HCT116 (cell line): ENCODE results near the gene ACACA. TPM values are rescaled to one million over a fixed set of nuclear protein-coding genes. Genes with fewer than 3 reads are reported as not detected.

ENCODE experiments used
- ATAC-seq: fragments of 200-7000 bp; cut with Tn5 transposase; 2 replicates; pipeline ENCODE4 v1.9.1; 2020; ENCODE audit warnings: mild to moderate bottlenecking, moderate library complexity
- BruUV-seq: library from RNA; stranded (reverse); fragments of 400-500 nt; replicated peaks from 2 replicates; lab custom pipeline; 2021; lab: Mats Ljungman, UMichigan
- CTCF ChIA-PET: fragments of 300-600 bp; sonication (Branson Sonifier 250); formaldehyde crosslinking; loops from one replicate; lab custom pipeline; 2021; ENCODE audit warnings: antibody characterized with exemption; lab: Charles Lee
- POLR2A ChIA-PET: fragments of 300-600, 350-600 bp; sonication (Branson Sonifier 250); formaldehyde crosslinking; loops from one replicate; lab custom pipeline; 2021; ENCODE audit warnings: antibody characterized with exemption; lab: Charles Lee
- RAD21 ChIA-PET, 2 experiments: fragments of 300-600 bp; sonication (Branson Sonifier 250); formaldehyde crosslinking; loops; one replicate each; lab custom pipeline; 2023; ENCODE audit warnings: low total read pairs in 2 of 2; ENCODE audit not compliant: uncharacterized antibody in 2 of 2, unreplicated experiment in 2 of 2, low non-redundant PET in 1 of 2; lab: Charles Lee
- DNase-seq: peaks from one replicate; pipeline ENCODE4 v3.0.0-alpha.2; 2010; ENCODE audit warnings: low read depth, low spot score
- H2AFZ ChIP-seq: fragments of 200-600 bp; shearing (Covaris generic), sonication (generic); 2 replicates; pipeline ENCODE4 v1.6.1; 2017; ENCODE audit warnings: low read depth, mixed run types, mixed read lengths, antibody characterized with exemption, low read length; ENCODE audit not compliant: poor library complexity, severe bottlenecking
- H3K27ac ChIP-seq: 2 replicates; pipeline ENCODE4 v1.5.1; 2012; ENCODE audit warnings: low read depth, low read length
- H3K27me3 ChIP-seq: fragments of 200-600 bp; sonication (generic); 2 replicates; pipeline ENCODE4 v1.6.1; 2016; ENCODE audit warnings: mixed run types, low read length, mixed read lengths; ENCODE audit not compliant: insufficient read depth
- H3K36me3 ChIP-seq, 2 experiments: fragments of 200-500 bp in 1 of 2; fragments of 200-600 bp in 1 of 2; sonication (Bioruptor generic) in 1 of 2; sonication (generic) in 1 of 2; 2 replicates each; pipeline versions ENCODE4 v1.5.1 to v1.6.1; 2014 to 2016; ENCODE audit warnings: low read length in 2 of 2, inconsistent platforms in 1 of 2, mixed read lengths in 1 of 2, mixed run types in 1 of 2; ENCODE audit not compliant: insufficient read depth in 2 of 2, control insufficient read depth in 1 of 2
- H3K4me1 ChIP-seq, 2 experiments: fragments of 200-600 bp in 1 of 2; sonication (generic) in 1 of 2; 2 replicates each; pipeline versions ENCODE4 v1.5.1 to v1.6.1; 2012 to 2017; ENCODE audit warnings: low read length in 2 of 2, inconsistent platforms in 1 of 2, mild to moderate bottlenecking in 1 of 2, mixed read lengths in 1 of 2, mixed run types in 1 of 2, moderate library complexity in 1 of 2; ENCODE audit not compliant: insufficient read depth in 2 of 2, control insufficient read depth in 1 of 2
- H3K4me2 ChIP-seq: fragments of 200-600 bp; sonication (generic); 2 replicates; pipeline ENCODE4 v1.6.1; 2017; ENCODE audit warnings: mixed run types, low read length, mixed read lengths
- H3K4me3 ChIP-seq, 2 experiments: fragments of 200-600 bp in 1 of 2; sonication (generic) in 1 of 2; replicated peaks in 1 of 2; 2 replicates each; pipeline ENCODE4 v1.5.1; 2011 to 2016; ENCODE audit warnings: low read length in 2 of 2, control low read depth in 1 of 2, low read depth in 1 of 2, mild to moderate bottlenecking in 1 of 2, mixed read lengths in 1 of 2, mixed run types in 1 of 2
- H3K79me2 ChIP-seq: fragments of 200-600 bp; sonication (generic); 2 replicates; pipeline ENCODE4 v1.6.1; 2017; ENCODE audit warnings: mild to moderate bottlenecking, mixed run types, low read length, moderate library complexity, mixed read lengths; ENCODE audit not compliant: insufficient read depth
- H3K9ac ChIP-seq: fragments of 200-600 bp; sonication (generic); 2 replicates; pipeline ENCODE4 v1.6.1; 2016; ENCODE audit warnings: low read length, mixed read lengths
- H3K9me2 ChIP-seq: fragments of 200-600 bp; sonication (generic), shearing (Covaris generic); 2 replicates; pipeline ENCODE4 v1.6.1; 2017; ENCODE audit warnings: mixed run types, mild to moderate bottlenecking, moderate library complexity; ENCODE audit not compliant: insufficient read depth
- H3K9me3 ChIP-seq, 2 experiments: fragments of 200-500 bp in 1 of 2; fragments of 200-600 bp in 1 of 2; sonication (Bioruptor generic) in 1 of 2; sonication (generic) in 1 of 2; 2 replicates each; pipeline ENCODE4 v1.6.1; 2014 to 2017; ENCODE audit warnings: low read length in 2 of 2, mixed read lengths in 2 of 2, inconsistent platforms in 1 of 2, low read depth in 1 of 2, mild to moderate bottlenecking in 1 of 2, mixed run types in 1 of 2, moderate library complexity in 1 of 2; ENCODE audit not compliant: control insufficient read depth in 1 of 2, insufficient read depth in 1 of 2
- H4K20me1 ChIP-seq: fragments of 200-600 bp; sonication (generic), shearing (Covaris generic); 2 replicates; pipeline ENCODE4 v1.6.1; 2017; ENCODE audit warnings: mixed run types, mild to moderate bottlenecking, moderate library complexity; ENCODE audit not compliant: insufficient read depth
- CEBPB ChIP-seq: IDR thresholded peaks from 2 replicates; pipeline ENCODE4 v1.6.1; 2012; ENCODE audit warnings: low read depth
- EGR1 ChIP-seq: IDR thresholded peaks from 2 replicates; pipeline ENCODE4 v1.6.1; 2012; ENCODE audit warnings: low read depth
- ELF1 ChIP-seq: IDR thresholded peaks from 2 replicates; pipeline ENCODE4 v1.6.1; 2012; ENCODE audit warnings: low read depth, borderline replicate concordance
- FOSL1 ChIP-seq: IDR thresholded peaks from 2 replicates; pipeline ENCODE4 v1.6.1; 2012; ENCODE audit warnings: low read depth
- JUND ChIP-seq: IDR thresholded peaks from 2 replicates; pipeline ENCODE4 v1.6.1; 2012
- POLR2AphosphoS5 ChIP-seq: IDR thresholded peaks from 2 replicates; pipeline ENCODE4 v1.6.1; 2011; ENCODE audit warnings: mild to moderate bottlenecking, low read depth, low read length, moderate library complexity
- RAD21 ChIP-seq: IDR thresholded peaks from 2 replicates; pipeline ENCODE4 v1.6.1; 2012; ENCODE audit warnings: low read depth, mild to moderate bottlenecking
- SIN3A ChIP-seq: IDR thresholded peaks from 2 replicates; pipeline ENCODE4 v1.6.1; 2012; ENCODE audit warnings: low read depth
- SP1 ChIP-seq: IDR thresholded peaks from 2 replicates; pipeline ENCODE4 v1.6.1; 2012; ENCODE audit warnings: low read depth
- SRF ChIP-seq: IDR thresholded peaks from 2 replicates; pipeline ENCODE4 v1.6.1; 2012; ENCODE audit warnings: low read depth
- TCF7L2 ChIP-seq: IDR thresholded peaks from 2 replicates; pipeline ENCODE4 v1.7.0; 2011; ENCODE audit warnings: borderline replicate concordance, inconsistent platforms; ENCODE audit not compliant: insufficient read depth, insufficient read length; ENCODE audit errors: extremely low read depth
- YY1 ChIP-seq: IDR thresholded peaks from 2 replicates; pipeline ENCODE4 v1.6.1; 2011; ENCODE audit warnings: low read length, low read depth, moderate library complexity, mild to moderate bottlenecking; ENCODE audit not compliant: insufficient replicate concordance; ENCODE audit errors: extremely low read depth
- ZNF274 ChIP-seq: fragments of 200-500 bp; sonication (Bioruptor generic); IDR thresholded peaks from 2 replicates; pipeline ENCODE4 v1.6.1; 2014; ENCODE audit warnings: mild to moderate bottlenecking, low read depth, low read length, inconsistent platforms
- intact Hi-C: fragments of 100-400 bp; cut with micrococcal nuclease; formaldehyde crosslinking; loops from 2 replicates; pipeline ENCODE4 v1.10.0; 2022
- total RNA-seq: library from RNA; stranded (reverse); gene quantifications from one replicate; pipeline ENCODE4 v1.2.1, GENCODE V29; 2021; ENCODE audit not compliant: unreplicated experiment
- TF ChIP-seq, protein P1 (sequence below): IDR thresholded peaks from 2 replicates; pipeline ENCODE4 v1.6.1; 2012
- TF ChIP-seq, protein P2 (sequence below): IDR thresholded peaks from 2 replicates; pipeline ENCODE4 v1.6.1; 2012
- TF ChIP-seq, protein P3 (sequence below): IDR thresholded peaks from 2 replicates; pipeline ENCODE4 v1.6.1; 2012; ENCODE audit warnings: low read depth
- TF ChIP-seq, protein P4 (sequence below), 3 experiments: fragments of 200-600 bp in 1 of 3; sonication (generic) in 1 of 3; IDR thresholded peaks in 2 of 3; conservative IDR thresholded peaks in 1 of 3; 2 replicates each; pipeline ENCODE4 v1.5.1; 2012 to 2017; ENCODE audit warnings: low read depth in 2 of 3, low read length in 2 of 3, antibody characterized with exemption in 1 of 3, borderline replicate concordance in 1 of 3, control low read depth in 1 of 3, mild to moderate bottlenecking in 1 of 3, mixed read lengths in 1 of 3, mixed run types in 1 of 3, moderate library complexity in 1 of 3; ENCODE audit not compliant: insufficient read depth in 1 of 3

The ACACA gene
- total RNA-seq, 1 experiment from 2014 or later, result 161 TPM

DNA sequence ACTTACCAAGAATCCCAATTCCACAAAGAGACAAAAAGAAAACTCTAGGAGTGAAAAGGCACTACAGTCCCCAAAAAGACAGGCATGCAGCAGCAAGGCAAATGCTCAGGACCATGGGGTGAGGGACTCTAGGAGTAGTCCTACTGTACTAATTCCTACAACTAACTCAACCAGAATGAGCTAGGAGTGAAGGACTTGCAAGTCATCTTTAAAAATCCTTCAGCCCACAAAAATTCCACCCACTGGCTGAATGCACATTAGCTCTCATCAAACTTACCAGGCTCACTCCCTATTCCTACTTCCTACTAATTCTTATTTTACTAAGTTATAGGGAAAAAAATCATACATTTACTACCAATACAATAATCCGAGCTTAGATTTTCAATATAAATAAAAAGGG, 172.5 kb downstream of the ACACA start:
- CTCF ChIA-PET, result interaction anchor here (1.0 kb wide), 1 partner anchor 139 kb away, joined by 3 read pairs; no protein-coding TSS in a partner anchor
- TF ChIP-seq JUND (no peak), TCF7L2 (no peak), ZNF274 (no peak), CEBPB (no peak), ELF1 (no peak), SRF (no peak), YY1 (no peak), SIN3A (no peak), RAD21 (no peak), SP1 (no peak), EGR1 (no peak), FOSL1 (no peak), POLR2AphosphoS5 (no peak)
- TF ChIP-seq, protein P1, sequence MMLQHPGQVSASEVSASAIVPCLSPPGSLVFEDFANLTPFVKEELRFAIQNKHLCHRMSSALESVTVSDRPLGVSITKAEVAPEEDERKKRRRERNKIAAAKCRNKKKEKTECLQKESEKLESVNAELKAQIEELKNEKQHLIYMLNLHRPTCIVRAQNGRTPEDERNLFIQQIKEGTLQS, result no peak
- TF ChIP-seq, protein P2, sequence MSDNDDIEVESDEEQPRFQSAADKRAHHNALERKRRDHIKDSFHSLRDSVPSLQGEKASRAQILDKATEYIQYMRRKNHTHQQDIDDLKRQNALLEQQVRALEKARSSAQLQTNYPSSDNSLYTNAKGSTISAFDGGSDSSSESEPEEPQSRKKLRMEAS, result no peak
- TF ChIP-seq, protein P3, sequence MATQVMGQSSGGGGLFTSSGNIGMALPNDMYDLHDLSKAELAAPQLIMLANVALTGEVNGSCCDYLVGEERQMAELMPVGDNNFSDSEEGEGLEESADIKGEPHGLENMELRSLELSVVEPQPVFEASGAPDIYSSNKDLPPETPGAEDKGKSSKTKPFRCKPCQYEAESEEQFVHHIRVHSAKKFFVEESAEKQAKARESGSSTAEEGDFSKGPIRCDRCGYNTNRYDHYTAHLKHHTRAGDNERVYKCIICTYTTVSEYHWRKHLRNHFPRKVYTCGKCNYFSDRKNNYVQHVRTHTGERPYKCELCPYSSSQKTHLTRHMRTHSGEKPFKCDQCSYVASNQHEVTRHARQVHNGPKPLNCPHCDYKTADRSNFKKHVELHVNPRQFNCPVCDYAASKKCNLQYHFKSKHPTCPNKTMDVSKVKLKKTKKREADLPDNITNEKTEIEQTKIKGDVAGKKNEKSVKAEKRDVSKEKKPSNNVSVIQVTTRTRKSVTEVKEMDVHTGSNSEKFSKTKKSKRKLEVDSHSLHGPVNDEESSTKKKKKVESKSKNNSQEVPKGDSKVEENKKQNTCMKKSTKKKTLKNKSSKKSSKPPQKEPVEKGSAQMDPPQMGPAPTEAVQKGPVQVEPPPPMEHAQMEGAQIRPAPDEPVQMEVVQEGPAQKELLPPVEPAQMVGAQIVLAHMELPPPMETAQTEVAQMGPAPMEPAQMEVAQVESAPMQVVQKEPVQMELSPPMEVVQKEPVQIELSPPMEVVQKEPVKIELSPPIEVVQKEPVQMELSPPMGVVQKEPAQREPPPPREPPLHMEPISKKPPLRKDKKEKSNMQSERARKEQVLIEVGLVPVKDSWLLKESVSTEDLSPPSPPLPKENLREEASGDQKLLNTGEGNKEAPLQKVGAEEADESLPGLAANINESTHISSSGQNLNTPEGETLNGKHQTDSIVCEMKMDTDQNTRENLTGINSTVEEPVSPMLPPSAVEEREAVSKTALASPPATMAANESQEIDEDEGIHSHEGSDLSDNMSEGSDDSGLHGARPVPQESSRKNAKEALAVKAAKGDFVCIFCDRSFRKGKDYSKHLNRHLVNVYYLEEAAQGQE, result no peak
- TF ChIP-seq, protein P4, sequence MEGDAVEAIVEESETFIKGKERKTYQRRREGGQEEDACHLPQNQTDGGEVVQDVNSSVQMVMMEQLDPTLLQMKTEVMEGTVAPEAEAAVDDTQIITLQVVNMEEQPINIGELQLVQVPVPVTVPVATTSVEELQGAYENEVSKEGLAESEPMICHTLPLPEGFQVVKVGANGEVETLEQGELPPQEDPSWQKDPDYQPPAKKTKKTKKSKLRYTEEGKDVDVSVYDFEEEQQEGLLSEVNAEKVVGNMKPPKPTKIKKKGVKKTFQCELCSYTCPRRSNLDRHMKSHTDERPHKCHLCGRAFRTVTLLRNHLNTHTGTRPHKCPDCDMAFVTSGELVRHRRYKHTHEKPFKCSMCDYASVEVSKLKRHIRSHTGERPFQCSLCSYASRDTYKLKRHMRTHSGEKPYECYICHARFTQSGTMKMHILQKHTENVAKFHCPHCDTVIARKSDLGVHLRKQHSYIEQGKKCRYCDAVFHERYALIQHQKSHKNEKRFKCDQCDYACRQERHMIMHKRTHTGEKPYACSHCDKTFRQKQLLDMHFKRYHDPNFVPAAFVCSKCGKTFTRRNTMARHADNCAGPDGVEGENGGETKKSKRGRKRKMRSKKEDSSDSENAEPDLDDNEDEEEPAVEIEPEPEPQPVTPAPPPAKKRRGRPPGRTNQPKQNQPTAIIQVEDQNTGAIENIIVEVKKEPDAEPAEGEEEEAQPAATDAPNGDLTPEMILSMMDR (IDR thresholded peaks at IDR 0.05 in 2 of 3, conservative IDR thresholded peaks at IDR 0.05 in 1 of 3; ENCODE audit: borderline replicate concordance in 1 of 3, insufficient read depth in 1 of 3, low read depth in 2 of 3, low read length in 2 of 3), result no peak
- Histone ChIP-seq H3K36me3 (peaks cover 34 to 61% of the 10 kb centered on the region in 2 experiments; a peak in 3 of 4 replicates), H3K27me3 (no peaks in the 10 kb centered on the region), H3K4me2 (no peak overlapping the region), H3K9me2 (no peaks in the 10 kb centered on the region), H3K9me3 (no peaks in the 10 kb centered on the region), H3K9ac (no peak overlapping the region), H3K27ac (no peak overlapping the region), H3K4me3 (no peak overlapping the region), H3K79me2 (no peaks in the 10 kb centered on the region), H2AFZ (no peak overlapping the region), H3K4me1 (no peaks in the 10 kb centered on the region), H4K20me1 (0 out of 2 replicates have a peak, but pooled peaks cover 3% of the 10 kb centered on the region)
- RAD21 ChIA-PET, result no interaction called here
- POLR2A ChIA-PET, result interaction anchor here (1.2 kb wide), 1 partner anchor 9 kb away, joined by 3 read pairs; no protein-coding TSS in a partner anchor
- DNase-seq (no peak), ATAC-seq (no peak)
- intact Hi-C loops, result loop anchor here (10.0 kb wide), 1 partner anchor 341 kb away; no protein-coding TSS in a partner anchor
- no TSS peak for BruUV-seq
